ENCODE data around the gene TCF7L2.

The TCF7L2 gene

GRCh38 chr10:112934193-112934592 is 15.9 kb upstream of the TCF7L2 start:
- H3K4me3 Mint-ChIP-seq = no peak overlapping the region
- H3K9me3 Mint-ChIP-seq = peaks cover 5% of the 10 kb centered on the region
- no peak overlapping the region for H3K27ac Mint-ChIP-seq
- no peaks in the 10 kb centered on the region for H3K27me3 Mint-ChIP-seq (ENCODE audit: low read depth)
- peaks cover 5% of the 10 kb centered on the region for H3K36me3 Mint-ChIP-seq (ENCODE audit: low read depth)
- no peak for TF ChIP-seq CTCF (IDR thresholded peaks at IDR 0.05; ENCODE audit: unreplicated experiment in 3 of 3)
- peaks cover 9% of the 10 kb centered on the region for H3K4me1 Mint-ChIP-seq

DNA sequence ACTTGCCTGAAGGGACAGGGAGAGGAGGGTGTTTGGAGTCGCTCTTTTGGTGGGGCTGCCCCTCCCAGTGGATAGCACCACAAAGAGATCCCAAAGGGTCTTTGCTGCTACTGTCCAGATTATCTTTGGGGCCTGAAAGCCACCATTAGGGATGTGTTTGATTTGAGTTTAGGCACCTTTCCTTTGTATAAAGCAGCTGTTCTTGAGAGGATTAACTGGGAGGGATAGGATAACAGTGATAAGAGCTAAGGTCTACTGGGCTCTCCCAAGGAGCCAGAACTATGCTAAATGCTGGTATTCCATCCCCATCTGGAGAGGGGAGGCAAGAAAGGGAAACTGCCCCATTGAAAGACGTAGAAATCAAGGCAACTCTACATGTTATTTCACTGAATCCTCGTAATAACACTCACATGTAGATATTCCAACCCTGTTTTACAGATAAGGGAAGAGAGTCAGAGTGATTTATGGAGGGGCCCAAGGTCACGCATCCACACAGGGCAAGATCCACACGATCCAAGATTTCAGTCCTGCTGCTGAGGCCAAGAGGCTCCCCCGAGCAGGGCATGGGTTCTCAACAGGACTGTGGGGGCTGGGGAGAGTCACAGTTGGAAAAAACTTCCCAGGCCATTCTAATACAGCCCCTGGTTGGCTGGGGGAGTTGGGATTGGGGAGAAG is 11.1 kb upstream of the TCF7L2 start:
- no peaks in the 10 kb centered on the region for H3K27me3 Mint-ChIP-seq (ENCODE audit: low read depth)
- no peak for TF ChIP-seq CTCF (IDR thresholded peaks at IDR 0.05; ENCODE audit: unreplicated experiment in 3 of 3)
- no peak overlapping the region for H3K4me3 Mint-ChIP-seq
- peaks cover 9% of the 10 kb centered on the region for H3K4me1 Mint-ChIP-seq
- no peak overlapping the region for H3K27ac Mint-ChIP-seq
- no peaks in the 10 kb centered on the region for H3K36me3 Mint-ChIP-seq (ENCODE audit: low read depth)
- no peaks in the 10 kb centered on the region for H3K9me3 Mint-ChIP-seq

DNA sequence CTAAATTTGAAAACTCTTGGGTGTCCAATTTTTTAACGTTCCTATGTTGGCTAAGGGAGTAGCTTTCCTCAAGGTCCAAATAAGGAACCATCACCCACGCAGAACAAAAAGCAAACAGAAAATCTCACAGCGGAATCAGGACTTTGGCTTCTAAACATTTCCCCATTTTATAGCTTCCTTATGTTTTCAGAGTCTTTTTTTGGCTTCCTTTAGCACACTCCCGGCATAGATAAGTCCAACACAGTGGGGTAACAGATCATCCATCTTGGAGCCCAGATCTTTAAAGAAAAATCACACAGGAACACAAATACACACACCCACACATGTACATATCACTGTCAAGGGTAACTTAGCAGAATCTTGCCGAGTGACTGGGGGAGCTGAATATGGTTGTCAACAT is 4.2 kb upstream of the TCF7L2 start:
- no peaks in the 10 kb centered on the region for H3K27me3 Mint-ChIP-seq (ENCODE audit: low read depth)
- no peaks in the 10 kb centered on the region for H3K9me3 Mint-ChIP-seq
- peak overlapping the region in 2 of 3 experiments; percentile 2 to 23 for H3K4me3 Mint-ChIP-seq
- H3K36me3 Mint-ChIP-seq (ENCODE audit: low read depth) = no peaks in the 10 kb centered on the region
- H3K4me1 Mint-ChIP-seq = peaks cover 32% of the 10 kb centered on the region
- no peak for TF ChIP-seq CTCF (IDR thresholded peaks at IDR 0.05; ENCODE audit: unreplicated experiment in 3 of 3)
- H3K27ac Mint-ChIP-seq = peak overlapping the region; percentile 42 to 86 (median 77)

DNA sequence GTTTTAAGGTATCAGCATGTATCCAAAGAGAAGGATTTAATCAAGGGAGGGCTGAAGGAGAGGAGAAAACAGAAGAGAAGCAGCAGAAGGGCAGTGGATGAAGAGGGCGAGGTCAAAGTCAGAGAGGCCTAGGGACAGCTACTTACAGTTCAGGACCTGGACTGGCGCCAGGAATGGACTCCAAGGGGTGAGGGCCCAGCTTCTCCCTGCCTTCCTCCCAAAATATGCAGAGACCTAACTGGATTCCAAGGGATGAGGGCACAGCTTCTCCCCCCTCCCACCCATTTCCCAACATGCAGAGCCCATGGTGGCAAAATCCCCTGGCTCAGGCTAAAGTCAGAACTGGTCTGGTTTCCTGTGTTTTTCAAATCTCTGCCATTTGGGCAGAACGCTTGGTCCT is 3.4 kb upstream of the TCF7L2 start:
- peak overlapping the region in 1 of 3 experiments; percentile 27 for H3K4me3 Mint-ChIP-seq
- peaks cover 32% of the 10 kb centered on the region for H3K4me1 Mint-ChIP-seq
- H3K27me3 Mint-ChIP-seq (ENCODE audit: low read depth) = no peaks in the 10 kb centered on the region
- no peaks in the 10 kb centered on the region for H3K9me3 Mint-ChIP-seq
- H3K27ac Mint-ChIP-seq = peak overlapping the region in 2 of 3 experiments; percentile 77 to 86
- no peaks in the 10 kb centered on the region for H3K36me3 Mint-ChIP-seq (ENCODE audit: low read depth)
- TF ChIP-seq CTCF (IDR thresholded peaks at IDR 0.05; ENCODE audit: unreplicated experiment in 3 of 3) = no peak

- Mint-ChIP-seq H3K4me3 (no peak overlapping the region), H3K27me3 (ENCODE audit: low read depth) (no peaks in the 10 kb centered on the region), H3K36me3 (ENCODE audit: low read depth) (peaks cover 4% of the 10 kb centered on the region), H3K9me3 (no peaks in the 10 kb centered on the region), H3K27ac (peak overlapping the region; percentile 42 to 100 (median 99)), H3K4me1 (peaks cover 32% of the 10 kb centered on the region)
- TF ChIP-seq CTCF (IDR thresholded peaks at IDR 0.05; ENCODE audit: unreplicated experiment in 3 of 3) = no peak
Observed at GRCh38 chr10:112948196-112948595, 1.9 kb upstream of the TCF7L2 start.

All from nephron (organoid).